H1 (cell line): ENCODE measurements around the gene ADORA1. TPM values are rescaled to one million over a fixed set of nuclear protein-coding genes. Genes with fewer than 3 reads are reported as not detected.

Experiments used
- BRCA1 ChIP-seq: IDR thresholded peaks from 2 replicates; pipeline ENCODE4 v1.6.1; 2012; ENCODE audit warnings: low read depth, low read length, improper control_type of control experiment
- CHD7 ChIP-seq: fragments of 300-600 bp; sonication (generic); IDR thresholded peaks from 2 replicates; pipeline ENCODE4 v1.7.1; 2012; ENCODE audit warnings: low read length, moderate library complexity, mild to moderate bottlenecking, inconsistent platforms; ENCODE audit not compliant: insufficient replicate concordance
- CTCF ChIP-seq, 3 experiments: IDR thresholded peaks; 1 replicate in 2 of 3; 2 replicates in 1 of 3; pipeline versions ENCODE4 v1.5.1 to v1.6.1; 2011; ENCODE audit warnings: low read length in 3 of 3, mild to moderate bottlenecking in 3 of 3, inconsistent platforms in 2 of 3, low read depth in 1 of 3, moderate library complexity in 1 of 3; ENCODE audit not compliant: insufficient read depth in 1 of 3; ENCODE audit errors: control extremely low read depth in 1 of 3
- HDAC2 ChIP-seq, 2 experiments: fragments of 300-600 bp in 1 of 2; sonication (generic) in 1 of 2; IDR thresholded peaks; 2 replicates each; pipeline ENCODE4 v1.6.1; 2011 to 2012; ENCODE audit warnings: low read depth in 2 of 2, low read length in 2 of 2, mild to moderate bottlenecking in 2 of 2, moderate library complexity in 2 of 2, borderline replicate concordance in 1 of 2, inconsistent platforms in 1 of 2
- KDM4A ChIP-seq: IDR thresholded peaks from one replicate; pipeline ENCODE4 v1.7.1; 2012; ENCODE audit warnings: low read depth, mild to moderate bottlenecking, moderate library complexity, low read length, inconsistent platforms; ENCODE audit not compliant: severe bottlenecking
- SP1 ChIP-seq: IDR thresholded peaks from 2 replicates; pipeline ENCODE4 v1.6.1; 2011; ENCODE audit warnings: low read depth, low read length
- SP2 ChIP-seq: IDR thresholded peaks from 2 replicates; pipeline ENCODE4 v1.6.1; 2012; ENCODE audit warnings: mild to moderate bottlenecking, low read length, inconsistent platforms
- TBP ChIP-seq: IDR thresholded peaks from 2 replicates; pipeline ENCODE4 v1.6.1; 2011; ENCODE audit warnings: low read depth, low read length, improper control_type of control experiment
- polyA plus RNA-seq, 7 experiments: library from polyadenylated mRNA; depleted of rRNA in 3 of 7; stranded (reverse) in 5 of 7; unstranded in 2 of 7; fragments of >200 nt in 5 of 7; fragments of 200-250 nt in 2 of 7; gene quantifications; 1 replicate in 5 of 7; 2 replicates in 1 of 7; 4 replicates in 1 of 7; pipeline versions ENCODE4 v1.2.1 to v1.2.3, GENCODE V29; 2011 to 2013; ENCODE audit warnings: missing spikeins in 2 of 7, mixed read lengths in 2 of 7
- total RNA-seq: library from RNA; stranded (reverse); fragmentation: NEBNext Ultra II Directional; extraction: Animal tissue kit (Norgen Biotek cat#: 25700); gene quantifications from 2 replicates; pipeline ENCODE4 v1.2.1, GENCODE V29; 2021

ADORA1 gene
- total and polyA plus RNA-seq, 2 of the 8 experiments (the other 6 are each of a cell fraction or from before 2014, with no cell fraction given) = 3.3 to 6.7 TPM

- no peak for TF ChIP-seq CHD7
- no peak for TF ChIP-seq SP2
- no peak for TF ChIP-seq HDAC2 (IDR thresholded peaks at IDR 0.05; ENCODE audit: borderline replicate concordance in 1 of 2, low read depth in 2 of 2, low read length in 2 of 2)
- TF ChIP-seq SP1 = no peak
- no peak for TF ChIP-seq KDM4A
- no peak for TF ChIP-seq BRCA1
- TF ChIP-seq TBP = no peak
- TF ChIP-seq CTCF (IDR thresholded peaks at IDR 0.05; ENCODE audit: control extremely low read depth in 1 of 3, insufficient read depth in 1 of 3, low read depth in 1 of 3, low read length in 3 of 3) = no peak
- TF ChIP-seq, all 59 proteins: peak for 0
These were observed 57.5 kb downstream of the ADORA1 start (continued) for GRCh38 chr1:203185061-203185461.
